Pericardium fibroblast (primary cell): ENCODE data around the gene MSL2. TPM values are rescaled to one million over a fixed set of nuclear protein-coding genes. Genes with fewer than 3 reads are reported as not detected.

ENCODE experiments used
- total RNA-seq: library from RNA; depleted of rRNA; stranded (reverse); fragments of >200 nt; gene quantifications from 2 replicates; pipeline ENCODE4 v1.2.3, GENCODE V29; 2015

MSL2 gene
- 8.4 and 10.5 TPM in 2 replicates for total RNA-seq

GRCh38 chr3:136196064-136196400 lies at the start of gene MSL2:
TSS of gene MSL2 (minus strand) at chr3:136196335. CDS start at chr3:136195113, 1,222 bp downstream.

Other genes starting within 250 kb of the MSL2 start
- 5.4 and 9.0 TPM in 2 replicates for gene PPP2R3A, start 230.6 kb downstream of the MSL2 start, total RNA-seq
- 16.2 and 30.9 TPM in 2 replicates for gene PCCB, start 54.0 kb upstream of the MSL2 start, total RNA-seq